ENCODE data around the gene PSME2. TPM values are rescaled to one million over a fixed set of nuclear protein-coding genes. Genes with fewer than 3 reads are reported as not detected.

The PSME2 gene
- polyA plus RNA-seq, 4 donors = 150 to 177 (median 159) TPM

- DNase-seq (ENCODE audit: low read depth in 4 of 4, low spot score in 2 of 4) = no peak
Observed at GRCh38 chr14:24136684-24137528, 9.5 kb downstream of the PSME2 start.

GRCh38 chr14:24135834-24136683 is 10.4 kb downstream of the PSME2 start, which contains the start of gene PSME1:
TSS of gene PSME1 (plus strand) at chr14:24136194. CDS start at chr14:24136263, 69 bp downstream.
- peak; percentile 62 to 83 (median 74) for DNase-seq (ENCODE audit: low read depth in 4 of 4, low spot score in 2 of 4)

GRCh38 chr14:24135584-24135833 is 10.9 kb downstream of the PSME2 start:
- no peak for DNase-seq (ENCODE audit: low read depth in 4 of 4, low spot score in 2 of 4)

GRCh38 chr14:24133735-24134134 is 12.7 kb downstream of the PSME2 start:
- DNase-seq (ENCODE audit: low read depth in 4 of 4, low spot score in 2 of 4) = no peak

- no peak for DNase-seq (ENCODE audit: low read depth in 4 of 4, low spot score in 2 of 4)
Observed at GRCh38 chr14:24132976-24133375, 13.4 kb downstream of the PSME2 start.

GRCh38 chr14:24132061-24132685 is 14.2 kb downstream of the PSME2 start:
- no peak for DNase-seq (ENCODE audit: low read depth in 4 of 4, low spot score in 2 of 4)

- DNase-seq (ENCODE audit: low read depth in 4 of 4, low spot score in 2 of 4) = no peak
Observed at GRCh38 chr14:24131549-24131966, 14.9 kb downstream of the PSME2 start.

- DNase-seq (ENCODE audit: low read depth in 4 of 4, low spot score in 2 of 4) = no peak
Observed at GRCh38 chr14:24130717-24131548, 15.5 kb downstream of the PSME2 start.

GRCh38 chr14:24130380-24130716 is 16.1 kb downstream of the PSME2 start, which contains the start of gene FITM1:
TSS of gene FITM1 (plus strand) at chr14:24130659. CDS start at chr14:24131564, 905 bp downstream.
- no peak for DNase-seq (ENCODE audit: low read depth in 4 of 4, low spot score in 2 of 4)

GRCh38 chr14:24129410-24129998 is 16.9 kb downstream of the PSME2 start:
- no peak for DNase-seq (ENCODE audit: low read depth in 4 of 4, low spot score in 2 of 4)

GRCh38 chr14:24127673-24128072 is 18.7 kb downstream of the PSME2 start:
- no peak for DNase-seq (ENCODE audit: low read depth in 4 of 4, low spot score in 2 of 4)

- DNase-seq (ENCODE audit: low read depth in 4 of 4, low spot score in 2 of 4) = no peak
Observed at GRCh38 chr14:24126939-24127338, 19.5 kb downstream of the PSME2 start.

GRCh38 chr14:24123424-24124417 is 22.7 kb downstream of the PSME2 start:
- no peak for DNase-seq (ENCODE audit: low read depth in 4 of 4, low spot score in 2 of 4)

- no peak for DNase-seq (ENCODE audit: low read depth in 4 of 4, low spot score in 2 of 4)
Observed at GRCh38 chr14:24122898-24123297, 23.5 kb downstream of the PSME2 start.

GRCh38 chr14:24122416-24122815 is 24.0 kb downstream of the PSME2 start:
- no peak for DNase-seq (ENCODE audit: low read depth in 4 of 4, low spot score in 2 of 4)

GRCh38 chr14:24121210-24121609 is 25.2 kb downstream of the PSME2 start:
- no peak for DNase-seq (ENCODE audit: low read depth in 4 of 4, low spot score in 2 of 4)

- no peak for DNase-seq (ENCODE audit: low read depth in 4 of 4, low spot score in 2 of 4)
Observed at GRCh38 chr14:24119691-24120090, 26.7 kb downstream of the PSME2 start.

GRCh38 chr14:24117179-24117578 is 29.2 kb downstream of the PSME2 start:
- no peak for DNase-seq (ENCODE audit: low read depth in 4 of 4, low spot score in 2 of 4)
